HG02943 (cell line): ENCODE data around the gene CARS1.

Experiments used
- ATAC-seq: cut with Tn5 transposase; IDR thresholded peaks from one replicate; pipeline ENCODE4 v1.9.1; 2021; ENCODE audit warnings: mild to moderate bottlenecking, low read depth, moderate library complexity; ENCODE audit not compliant: unreplicated experiment

Gene CARS1

DNA sequence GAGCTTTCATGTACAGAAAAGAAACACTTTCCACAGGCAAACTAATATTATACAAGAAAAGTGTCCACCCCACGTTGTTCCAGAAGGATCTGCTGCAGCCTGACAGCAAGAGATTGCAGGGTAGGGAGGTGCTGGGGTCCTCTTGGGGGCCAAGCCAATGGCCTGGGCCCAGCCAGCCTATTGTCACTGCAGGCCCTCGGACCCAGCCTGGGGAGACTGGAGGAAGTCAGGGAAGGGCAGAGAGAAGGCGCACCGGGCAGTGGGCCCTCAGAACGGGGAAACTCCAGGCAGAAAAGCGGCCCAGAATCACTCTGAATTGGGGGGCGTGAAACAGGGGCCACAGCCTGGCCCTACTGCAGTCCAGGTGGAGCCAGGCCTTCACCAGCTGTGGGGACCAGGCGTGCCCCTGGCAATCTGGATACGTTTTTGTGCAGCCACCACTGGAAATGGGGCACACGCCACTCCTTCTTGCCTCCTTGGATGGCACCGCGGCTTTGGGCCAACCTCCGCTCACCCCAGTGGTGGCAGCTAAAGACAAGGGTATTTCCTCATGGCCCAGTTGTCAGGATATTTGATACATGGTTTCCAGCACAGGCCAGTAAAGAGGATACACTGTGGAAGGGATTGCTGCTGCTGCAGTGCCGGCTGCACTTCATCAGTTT, 61.2 kb downstream of the CARS1 start:
- ATAC-seq, result no peak

DNA sequence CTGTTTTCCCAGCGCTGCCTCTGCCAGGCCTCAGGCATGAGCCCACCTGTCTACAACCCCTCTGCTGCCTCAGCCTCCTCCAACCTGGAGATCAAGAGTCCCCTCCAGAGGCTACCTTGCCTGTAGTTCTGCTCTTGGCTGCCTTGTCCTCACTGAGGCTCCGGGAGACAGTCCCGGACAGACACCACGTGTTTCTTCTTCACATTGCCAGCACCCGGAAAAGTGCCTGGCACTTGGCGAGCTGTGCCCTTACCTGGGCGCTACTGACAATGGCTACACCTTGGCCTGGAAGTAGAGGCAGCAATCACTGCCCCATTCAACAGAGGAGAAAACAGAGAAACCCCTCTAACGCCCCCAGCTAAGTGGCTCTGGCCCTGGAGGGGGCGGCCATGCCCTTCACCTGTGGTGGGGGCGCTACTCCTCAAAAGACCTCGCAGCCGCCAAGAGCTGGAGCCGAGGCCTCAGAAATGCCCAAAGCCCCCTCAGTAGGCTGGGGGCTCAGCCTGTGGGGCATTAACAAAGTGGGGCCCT, 62.1 kb downstream of the CARS1 start:
- ATAC-seq, result no peak

DNA sequence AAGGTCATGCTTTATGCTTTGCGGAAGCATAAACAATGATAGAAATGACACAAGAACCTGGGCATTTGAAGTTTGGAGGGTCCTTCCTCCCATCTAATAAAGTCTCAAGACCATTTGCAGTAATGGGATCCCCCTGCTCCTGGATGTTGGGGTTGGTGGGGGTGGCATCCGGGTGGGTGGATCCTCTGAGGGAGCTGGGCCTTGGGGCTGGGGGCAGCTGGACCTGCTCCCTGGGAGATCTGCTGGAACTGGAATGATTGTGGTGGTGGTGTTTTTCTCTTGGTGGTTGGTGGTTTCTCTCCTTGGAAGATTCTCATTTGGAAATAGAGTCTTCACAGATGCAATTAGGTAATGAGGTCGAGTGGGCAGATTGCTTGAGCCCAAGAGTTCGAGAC, 62.9 kb downstream of the CARS1 start:
- no peak for ATAC-seq

DNA sequence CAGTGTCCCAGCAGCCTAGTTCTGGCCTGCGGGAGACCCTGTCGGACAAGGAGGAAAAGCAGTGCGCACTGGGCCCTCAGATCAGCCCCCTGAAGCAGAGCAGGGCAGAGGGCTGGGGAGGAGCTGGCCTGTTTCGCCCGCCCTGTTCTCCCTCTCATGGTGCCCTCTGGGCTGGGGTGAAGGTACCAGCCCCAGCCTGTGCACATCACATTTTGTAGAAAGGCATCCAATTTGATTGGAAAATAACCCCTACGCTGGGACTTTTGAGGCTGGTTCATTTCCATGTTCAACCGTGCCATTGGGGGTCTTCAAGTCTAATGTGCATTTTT, 64.3 kb downstream of the CARS1 start:
- no peak for ATAC-seq

DNA sequence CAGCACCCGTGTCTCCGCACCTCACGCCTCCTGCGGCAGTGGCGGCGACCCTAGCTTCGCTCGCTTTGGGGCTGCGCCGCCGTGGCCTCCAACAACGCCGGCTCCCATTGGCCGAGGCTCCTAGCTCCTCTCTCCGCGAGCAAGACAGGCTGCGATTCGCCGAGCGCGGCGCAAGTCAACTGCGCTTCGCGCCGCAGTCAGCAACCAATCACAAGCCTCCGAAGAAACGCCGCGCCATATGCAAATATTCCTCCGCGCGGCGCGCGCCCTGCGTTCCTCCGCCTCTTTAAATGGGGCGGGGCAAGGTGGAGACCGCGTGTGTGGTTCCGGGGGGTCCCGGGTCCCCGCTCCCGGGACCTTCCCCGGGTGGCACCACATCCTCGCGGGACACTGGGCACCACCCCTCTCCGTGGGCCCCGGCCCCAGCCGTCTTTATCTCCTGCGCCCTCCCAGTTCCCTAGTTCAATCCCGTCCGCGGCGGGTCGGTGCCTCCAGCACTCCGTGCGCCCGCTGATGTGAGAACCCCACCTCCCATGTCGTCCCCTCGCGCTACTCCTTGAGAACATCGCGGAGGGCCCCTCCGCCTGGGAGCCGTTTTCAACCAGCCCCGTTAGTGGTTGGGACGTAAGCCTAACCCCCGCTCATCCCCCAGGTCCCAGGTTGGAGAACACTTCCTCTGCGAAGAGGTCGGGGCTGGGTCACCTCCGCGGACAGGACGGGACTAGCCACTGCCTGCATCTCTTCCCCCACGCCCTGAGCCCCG, 64.8 kb downstream of the CARS1 start, which contains the start of gene NAP1L4:
TSS of gene NAP1L4 (minus strand) at position 96 of the 763 bp plus-strand sequence. CDS start 13,109 bp downstream, outside the sequence.
- peak; percentile 87 for ATAC-seq

DNA sequence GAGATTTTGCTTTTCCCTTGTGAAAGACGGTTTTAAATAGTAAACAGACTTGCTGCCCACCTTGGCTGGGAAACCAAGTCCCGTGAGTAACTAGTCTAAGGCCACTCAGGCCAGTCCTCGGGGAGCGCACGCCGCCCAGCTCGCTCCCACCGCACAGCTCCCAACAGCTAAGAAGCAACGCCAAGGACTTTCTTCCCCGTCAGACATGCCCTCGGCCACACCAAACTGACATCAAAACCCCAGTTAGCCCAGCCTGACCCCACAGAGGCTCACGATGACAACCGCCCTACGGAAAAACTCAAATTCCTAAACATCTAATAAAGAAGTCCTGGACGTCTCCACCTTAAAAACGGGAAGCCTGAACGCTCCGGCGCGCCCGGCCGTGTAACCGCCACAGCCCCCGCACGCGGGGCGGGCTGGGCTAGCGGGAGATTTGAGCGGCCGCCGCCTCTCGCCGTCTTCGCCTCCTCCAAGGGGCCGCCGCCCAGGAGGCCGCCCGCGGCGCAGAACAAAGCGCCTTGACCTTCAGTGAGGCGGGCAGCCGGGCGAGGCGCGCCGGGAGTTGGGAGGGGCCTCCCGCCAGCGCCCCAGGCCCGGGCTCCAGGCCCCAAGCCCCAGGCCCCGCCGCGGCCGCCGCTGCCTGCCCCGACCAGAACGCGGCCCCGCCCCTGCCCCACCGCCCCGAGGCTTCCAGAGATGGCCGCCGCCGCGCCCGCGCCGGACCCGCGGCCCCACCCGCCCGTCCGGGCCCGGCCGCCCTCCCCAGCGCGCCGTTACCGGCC, 65.6 kb downstream of the CARS1 start:
- peak; percentile 46 for ATAC-seq

DNA sequence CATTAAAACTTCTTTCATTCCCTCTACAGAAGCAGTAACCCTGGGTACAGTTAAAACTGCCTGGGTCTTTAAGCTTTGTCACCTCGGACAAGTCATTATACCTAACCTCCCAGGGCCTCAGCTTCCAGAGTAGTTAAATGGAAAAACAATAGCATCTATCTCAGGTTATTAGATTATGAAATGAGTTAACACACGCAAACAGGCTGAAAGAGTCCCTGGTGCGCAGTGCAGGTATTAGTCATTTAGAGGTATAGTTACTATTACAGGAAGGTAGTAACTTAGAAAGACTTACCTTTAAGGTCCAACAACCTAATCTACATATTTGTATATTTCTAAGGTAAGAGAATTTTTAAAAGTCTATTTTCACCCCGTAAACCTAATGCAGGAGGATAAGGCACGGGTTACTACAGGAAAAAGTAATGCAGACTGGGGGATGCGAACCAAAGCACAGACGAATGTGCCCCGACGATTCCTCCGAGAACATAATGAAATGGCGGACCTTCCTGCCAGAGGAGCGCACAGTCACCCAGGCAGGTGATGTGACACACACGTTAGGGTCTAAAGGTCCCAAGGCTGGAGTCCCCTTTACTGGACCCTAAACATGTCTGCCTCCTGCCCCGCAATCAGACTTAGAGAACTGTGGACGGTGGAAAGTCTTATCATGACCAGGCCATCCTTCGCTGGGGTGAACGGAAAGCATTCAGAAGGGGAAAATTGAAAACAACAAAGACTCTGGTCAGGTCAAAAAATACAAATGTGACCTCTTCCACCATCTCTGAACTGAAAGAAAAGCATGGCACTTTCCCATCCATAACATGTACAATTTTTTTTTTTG, 66.4 kb downstream of the CARS1 start:
- ATAC-seq, result no peak

DNA sequence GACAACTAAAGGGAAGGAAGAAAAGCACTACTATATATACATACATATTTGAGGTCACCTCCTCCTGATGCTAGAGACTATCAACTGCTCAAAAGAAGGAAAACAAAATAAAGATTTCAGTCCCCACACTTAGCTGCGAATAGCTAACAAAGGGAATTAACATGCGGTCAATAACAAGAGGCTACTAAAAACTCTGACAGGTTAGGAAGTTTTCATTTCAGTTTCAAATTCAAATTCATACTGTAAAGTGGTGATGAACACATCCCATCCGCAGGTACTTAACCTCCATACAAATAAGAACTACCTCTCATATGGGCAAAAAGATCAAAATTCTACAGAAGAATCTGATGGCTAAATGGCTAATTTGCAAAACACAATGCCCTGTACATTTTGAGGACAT, 67.7 kb downstream of the CARS1 start:
- ATAC-seq, result no peak

DNA sequence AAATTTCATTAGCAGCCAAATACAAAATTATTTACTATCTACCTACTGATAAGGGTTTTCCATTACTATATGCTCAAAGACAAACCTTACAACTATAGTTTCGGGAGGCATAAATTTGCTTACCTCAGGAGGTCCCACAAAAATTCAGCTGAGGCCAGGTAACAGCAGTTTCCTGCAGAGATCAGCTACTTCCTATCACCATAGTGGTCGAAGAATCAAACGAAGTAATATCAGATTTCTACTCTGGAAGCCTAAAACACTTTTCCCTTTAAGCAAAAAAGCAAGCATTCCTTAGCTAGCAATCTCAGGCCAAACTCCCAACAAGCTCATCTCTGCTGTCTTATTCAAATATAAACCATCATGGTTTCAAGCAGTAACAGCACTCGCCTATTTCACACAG, 68.2 kb downstream of the CARS1 start:
- ATAC-seq, result no peak

DNA sequence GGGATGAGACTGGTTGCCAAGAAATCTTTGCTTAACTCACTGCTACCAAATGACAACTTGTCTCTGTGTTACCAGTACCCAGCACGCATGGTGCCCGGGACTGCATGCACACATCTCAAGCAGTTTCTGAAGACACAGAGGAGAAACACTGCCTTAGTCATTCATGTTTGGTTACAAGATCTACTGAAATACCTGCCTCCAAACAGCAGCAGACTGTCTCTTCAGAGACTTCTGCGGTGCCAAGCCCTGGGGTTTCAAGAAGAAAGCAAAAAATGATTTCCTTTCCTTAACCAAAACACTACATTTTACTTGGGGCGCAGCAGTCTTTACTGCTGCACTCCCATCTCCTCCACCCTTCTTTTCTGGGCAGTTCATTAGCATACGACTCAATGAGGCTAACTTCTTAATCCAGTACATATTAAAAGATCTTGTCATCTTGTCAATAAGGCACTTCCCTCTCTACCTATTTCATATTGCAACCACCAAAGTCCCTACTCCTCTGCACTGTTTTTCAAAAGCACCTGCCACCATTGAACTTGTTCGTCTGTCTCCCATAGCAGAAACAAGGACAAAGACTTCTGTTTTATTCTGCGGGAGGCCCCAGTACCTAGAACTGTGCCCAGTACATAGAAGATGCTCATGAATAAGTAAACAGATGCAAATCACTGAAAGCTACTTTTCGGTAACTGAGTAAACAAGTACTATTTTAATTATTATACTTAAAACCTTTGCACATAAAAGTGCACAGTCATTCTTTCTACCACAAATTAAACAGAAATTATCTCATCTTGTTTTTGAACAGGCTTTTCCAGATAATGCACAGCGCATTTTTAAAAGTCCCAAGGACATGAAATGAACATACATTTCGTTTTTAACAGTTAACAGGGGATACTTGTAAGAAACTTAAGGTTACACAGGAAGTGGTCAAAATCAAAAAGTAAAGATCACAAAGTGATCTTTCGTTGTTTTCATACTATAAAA, 69.1 kb downstream of the CARS1 start:
- no peak for ATAC-seq

DNA sequence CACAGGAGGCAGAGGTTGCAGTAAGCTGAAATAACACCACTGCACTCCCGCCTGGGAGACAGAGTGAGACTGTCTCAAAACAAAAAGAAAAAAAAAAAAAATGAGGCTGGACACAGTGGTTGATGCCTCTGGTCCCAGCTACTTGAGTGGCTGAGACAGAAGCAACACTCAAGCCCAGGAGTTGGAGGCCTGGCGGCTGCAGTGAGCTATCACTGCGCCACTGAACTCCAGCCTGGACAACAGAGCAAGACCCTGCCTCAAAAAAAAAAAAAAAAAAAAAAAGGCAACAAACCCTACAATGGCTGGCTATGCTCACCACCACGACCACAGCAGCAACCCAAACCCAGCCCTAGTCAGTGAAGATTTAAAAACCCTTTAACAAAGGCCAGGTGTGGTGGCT, 73.3 kb downstream of the CARS1 start:
- ATAC-seq, result no peak

DNA sequence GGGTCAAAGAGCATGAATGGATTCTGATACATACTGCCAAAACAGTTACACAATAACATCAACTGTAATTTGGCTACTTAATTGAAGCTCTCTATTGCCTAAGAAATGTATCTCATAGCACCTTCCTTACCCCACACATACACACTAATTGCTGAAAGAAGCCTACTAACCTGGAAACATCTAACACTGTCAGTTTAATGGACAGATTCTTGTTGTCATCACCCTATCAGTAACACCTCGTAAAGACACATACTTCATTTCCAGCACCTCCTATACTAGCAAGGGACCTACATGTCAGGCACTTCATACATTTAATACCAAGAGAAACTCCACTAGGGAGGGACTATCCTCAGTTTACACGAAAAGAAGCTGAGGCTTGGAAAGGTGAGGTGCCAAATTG, 75.0 kb downstream of the CARS1 start:
- no peak for ATAC-seq

DNA sequence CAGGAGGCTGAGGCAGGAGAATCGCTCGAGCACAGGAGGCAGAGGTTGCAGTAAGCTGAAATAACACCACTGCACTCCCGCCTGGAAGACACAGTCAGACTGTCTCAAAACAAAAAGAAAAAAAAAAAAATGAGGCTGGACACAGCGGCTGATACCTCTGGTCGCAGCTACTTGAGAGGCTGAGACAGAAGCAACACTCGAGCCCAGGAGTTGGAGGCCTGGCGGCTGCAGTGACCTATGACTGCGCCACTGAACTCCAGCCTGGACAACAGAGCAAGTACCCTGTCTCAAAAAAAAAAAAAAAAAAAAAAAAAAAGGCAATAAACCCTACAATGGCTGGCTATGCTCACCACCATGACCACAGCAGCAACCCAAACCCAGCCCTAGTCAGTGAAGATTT, 76.1 kb downstream of the CARS1 start:
- no peak for ATAC-seq

DNA sequence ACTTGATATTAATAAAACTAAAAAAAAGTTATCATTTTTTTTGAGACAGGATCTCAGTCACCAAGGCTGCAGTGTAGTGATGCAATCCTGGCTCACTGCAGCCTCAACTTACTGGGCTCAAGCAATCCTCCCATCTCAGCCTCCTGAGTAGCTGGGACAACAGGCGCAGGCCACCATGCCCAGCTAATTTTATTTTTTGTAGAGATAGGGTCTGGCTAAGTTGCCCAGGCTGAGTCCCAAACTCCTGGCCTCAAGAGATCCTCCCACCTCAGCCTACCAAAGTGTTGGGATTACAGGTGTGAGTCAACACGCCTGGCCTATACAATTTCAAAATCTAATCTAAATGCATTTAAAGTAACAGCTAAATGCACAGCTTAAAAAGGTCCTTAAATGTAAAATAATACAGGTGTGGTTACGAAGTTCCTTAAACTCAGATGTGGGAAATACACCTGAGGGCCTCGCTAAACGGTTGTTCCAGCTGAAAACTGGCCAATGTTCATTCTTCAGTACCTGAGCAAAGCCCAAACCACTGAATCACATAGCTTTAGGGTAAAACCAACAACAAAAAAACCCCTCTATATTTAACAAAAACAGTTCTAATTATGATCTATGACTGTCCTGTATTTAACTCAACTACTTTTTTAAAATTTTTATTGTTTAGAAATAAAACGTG, 76.9 kb downstream of the CARS1 start:
- no peak for ATAC-seq

DNA sequence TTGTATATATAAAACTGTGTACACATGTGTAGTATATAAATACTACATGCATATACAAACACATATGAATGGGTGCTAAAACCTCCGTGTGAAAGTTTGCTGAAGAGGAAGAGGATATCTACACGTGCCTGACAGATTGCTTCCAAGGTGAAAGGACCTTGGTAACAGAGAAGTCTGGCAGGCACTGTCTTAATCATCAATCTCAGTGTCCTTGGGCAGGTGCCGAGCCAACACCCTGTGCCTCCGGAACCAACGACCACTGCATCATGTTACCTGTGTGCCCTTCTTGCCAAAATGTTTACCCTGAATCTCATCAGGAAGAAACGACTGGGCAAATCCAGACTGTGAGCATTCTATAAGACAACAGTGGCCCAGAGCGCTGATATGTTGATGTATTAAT, 80.1 kb downstream of the CARS1 start:
- ATAC-seq, result no peak

DNA sequence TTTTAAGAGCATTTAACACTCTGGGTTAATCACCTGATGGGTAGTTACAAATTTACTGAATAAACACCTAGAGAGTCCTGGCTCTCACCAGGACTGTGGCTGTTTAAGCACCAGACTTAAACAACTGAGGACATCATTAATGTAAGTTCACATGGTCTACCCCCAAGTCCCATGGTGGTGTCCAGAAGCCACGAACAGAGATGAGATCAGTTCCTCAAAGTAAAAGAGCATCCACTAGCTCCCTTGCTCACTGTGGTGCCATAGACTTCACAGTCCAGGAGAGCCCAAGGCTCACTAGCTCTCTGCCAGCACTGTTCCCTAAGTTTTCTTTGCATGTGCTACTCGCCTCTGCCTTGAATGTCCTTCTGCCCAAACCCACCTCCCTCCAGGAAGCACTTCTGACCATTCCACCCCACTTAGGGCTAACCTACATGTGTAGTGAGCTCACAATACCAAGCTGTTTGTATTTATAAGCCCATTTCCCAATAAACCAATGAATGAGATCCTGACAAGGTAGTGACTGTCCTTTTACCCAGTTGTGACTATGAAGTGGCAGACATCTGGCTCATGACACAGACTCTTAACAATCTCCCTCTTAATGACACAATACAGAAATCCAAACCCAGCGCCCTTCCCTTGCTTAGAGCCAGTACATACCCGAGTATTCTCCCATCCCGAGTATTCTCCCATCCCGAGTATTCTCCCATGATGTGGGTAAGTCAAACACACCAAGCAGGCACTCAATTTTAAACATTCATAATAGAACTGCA, 80.7 kb downstream of the CARS1 start:
- no peak for ATAC-seq

DNA sequence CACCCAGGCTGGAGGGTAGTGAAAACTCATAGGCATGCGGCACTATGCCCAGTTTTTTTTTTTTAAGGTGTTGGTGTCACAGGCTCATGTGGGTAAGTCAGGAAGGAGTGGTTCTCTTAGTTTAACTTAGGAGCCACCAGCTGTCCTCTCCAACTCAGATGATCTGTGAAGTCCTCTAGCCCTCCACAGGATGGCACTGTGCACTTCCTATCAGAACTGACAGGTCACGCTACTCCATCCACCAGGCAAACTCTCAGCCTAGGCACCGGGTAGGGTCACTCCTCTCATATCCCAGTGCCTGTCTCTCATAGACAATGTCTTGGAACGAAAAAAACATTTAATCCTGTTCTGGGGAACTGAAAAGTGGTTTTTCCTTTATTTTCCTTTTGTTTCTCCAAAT, 81.6 kb downstream of the CARS1 start:
- ATAC-seq, result no peak

DNA sequence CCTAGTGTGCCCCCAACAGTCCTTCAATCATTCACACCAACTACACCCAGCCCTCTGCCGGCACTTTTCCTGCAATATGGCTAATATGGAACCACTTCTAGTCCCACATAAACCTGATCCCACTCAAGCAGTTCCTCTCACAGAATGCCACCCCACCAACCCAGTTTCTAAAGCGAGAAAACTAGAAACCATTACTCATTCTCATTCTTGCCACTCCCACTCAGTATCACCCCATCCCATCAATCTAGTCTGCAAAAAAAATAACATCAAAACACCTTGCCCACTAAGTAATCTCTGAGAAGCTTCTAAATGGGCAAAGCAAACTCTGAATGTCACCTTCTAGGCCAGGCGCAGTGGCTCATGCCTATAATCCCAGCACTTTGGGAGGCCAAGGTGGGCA, 83.0 kb downstream of the CARS1 start:
- ATAC-seq, result no peak
